T-helper 17 cell (primary cell): ENCODE measurements around the gene HUWE1. TPM values are rescaled to one million over a fixed set of nuclear protein-coding genes. Genes with fewer than 3 reads are reported as not detected.

Experiments used
- ATAC-seq: fragments of 150-1000 bp; cut with Tn5 transposase; 2 replicates; pipeline ENCODE4 v1.10.0; 2021; ENCODE audit warnings: mild to moderate bottlenecking, moderate library complexity
- DNase-seq, 3 donors: peaks; one replicate each; pipeline versions ENCODE4 v3.0.0 to v3.0.0-alpha.2; 2020 to 2021
- H3K9me3 ChIP-seq: one replicate; pipeline ENCODE4 v1.7.0; 2013; ENCODE audit warnings: low read length, mild to moderate bottlenecking; ENCODE audit not compliant: control insufficient read depth, poor library complexity, severe bottlenecking
- H3K27ac Mint-ChIP-seq: one replicate; pipeline ENCODE4 v1.8.0; 2022; ENCODE audit warnings: mild to moderate bottlenecking, moderate library complexity, mixed read lengths
- H3K27me3 Mint-ChIP-seq: one replicate; pipeline ENCODE4 v1.8.0; 2022; ENCODE audit warnings: mixed read lengths
- H3K36me3 Mint-ChIP-seq: one replicate; pipeline ENCODE4 v1.8.0; 2022; ENCODE audit warnings: low read depth, mixed read lengths
- H3K4me1 Mint-ChIP-seq: one replicate; pipeline ENCODE4 v1.8.0; 2022; ENCODE audit warnings: mild to moderate bottlenecking, mixed read lengths
- H3K4me3 Mint-ChIP-seq: one replicate; pipeline ENCODE4 v1.8.0; 2022; ENCODE audit warnings: mild to moderate bottlenecking, moderate library complexity, mixed read lengths
- total RNA-seq, 4 donors: library from RNA in 2 of 4; stranded (reverse) in 2 of 4; gene quantifications; one replicate each; pipeline ENCODE4 v1.2.3 and lab custom pipeline; 2022 to 2026

Gene HUWE1
- total RNA-seq, 2 donors from 2014 or later: 211 to 214 TPM

- H3K9me3 ChIP-seq: no peaks in the 10 kb centered on the region
- peaks cover 30% of the 10 kb centered on the region for H3K4me1 Mint-ChIP-seq
- no peaks in the 10 kb centered on the region for H3K27me3 Mint-ChIP-seq
- peaks cover 3% of the 10 kb centered on the region for H3K36me3 Mint-ChIP-seq
- H3K4me3 Mint-ChIP-seq: peak overlapping the region; percentile 89
- peak; percentile 79 for ATAC-seq
- H3K27ac Mint-ChIP-seq: peak overlapping the region; percentile 98
- DNase-seq: peak; percentile 25 to 43 (median 26)
Observed at GRCh38 chrX:53714580-53715345, 28.2 kb upstream of the HUWE1 start.

DNA sequence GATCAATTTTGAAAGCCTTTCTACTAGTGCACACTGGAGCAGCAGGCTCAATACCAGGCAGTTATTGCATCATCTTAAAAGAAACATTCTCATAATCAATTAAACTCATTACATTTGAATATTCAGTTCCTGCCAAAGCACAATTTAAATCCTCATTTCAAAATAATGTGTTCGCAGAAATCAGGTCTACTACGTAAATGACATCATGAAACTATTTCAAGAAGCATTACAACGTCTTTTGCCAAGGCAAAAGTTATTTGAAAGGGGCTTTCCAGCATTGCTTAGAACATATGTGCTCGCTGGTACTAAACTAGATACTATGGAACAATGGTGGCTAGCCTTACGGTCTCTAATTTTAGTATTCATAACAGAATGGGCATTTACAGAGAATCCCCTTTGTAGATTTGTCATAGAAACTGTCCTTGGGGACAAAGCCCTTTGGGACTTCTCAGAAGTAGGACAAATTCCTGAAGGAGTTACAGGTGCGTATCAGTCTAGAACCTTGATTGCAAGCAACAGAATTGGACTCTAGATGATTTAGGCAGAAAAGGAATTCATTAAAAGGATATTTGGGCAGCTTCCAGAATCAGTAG, 27.6 kb upstream of the HUWE1 start:
- DNase-seq (no peak), ATAC-seq (peak; percentile 64)
- H3K9me3 ChIP-seq: no peaks in the 10 kb centered on the region
- Mint-ChIP-seq H3K27ac (peak overlapping the region; percentile 98), H3K4me1 (peaks cover 30% of the 10 kb centered on the region), H3K4me3 (peak overlapping the region; percentile 89), H3K27me3 (no peaks in the 10 kb centered on the region), H3K36me3 (peaks cover 3% of the 10 kb centered on the region)

- Mint-ChIP-seq H3K36me3 (peaks cover 3% of the 10 kb centered on the region), H3K4me1 (peaks cover 20% of the 10 kb centered on the region), H3K27ac (no peak overlapping the region), H3K4me3 (no peak overlapping the region), H3K27me3 (no peaks in the 10 kb centered on the region)
- ATAC-seq: no peak
- no peaks in the 10 kb centered on the region for H3K9me3 ChIP-seq
- no peak for DNase-seq
Observed at GRCh38 chrX:53711436-53711835, 24.9 kb upstream of the HUWE1 start.

DNA sequence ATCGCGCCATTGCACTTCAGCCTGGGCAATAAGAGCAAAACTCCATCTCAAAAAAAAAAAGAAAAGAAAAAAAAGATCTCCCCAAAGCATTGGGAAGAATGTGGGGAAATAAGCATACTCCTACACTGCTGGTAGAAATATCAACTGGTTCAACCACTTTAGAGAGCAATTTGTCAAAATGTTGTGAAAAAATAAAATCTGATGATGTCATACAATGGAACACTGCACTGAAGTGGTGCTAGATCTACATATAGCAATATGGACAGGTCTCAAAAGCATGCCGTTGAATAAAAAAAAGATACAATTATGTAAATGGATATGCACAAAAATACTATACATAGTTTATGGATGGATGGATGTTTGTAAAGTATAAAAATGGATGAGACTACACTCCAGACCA, 18.3 kb upstream of the HUWE1 start:
- no peaks in the 10 kb centered on the region for H3K27me3 Mint-ChIP-seq
- ATAC-seq: no peak
- DNase-seq: no peak
- no peaks in the 10 kb centered on the region for H3K36me3 Mint-ChIP-seq
- no peak overlapping the region for H3K27ac Mint-ChIP-seq
- no peaks in the 10 kb centered on the region for H3K4me1 Mint-ChIP-seq
- no peaks in the 10 kb centered on the region for H3K9me3 ChIP-seq
- H3K4me3 Mint-ChIP-seq: no peak overlapping the region

GRCh38 chrX:53704294-53704693, 17.8 kb upstream of the HUWE1 start:
- ATAC-seq (no peak), DNase-seq (no peak)
- Mint-ChIP-seq H3K27ac (no peak overlapping the region), H3K4me1 (no peaks in the 10 kb centered on the region), H3K4me3 (no peak overlapping the region), H3K27me3 (no peaks in the 10 kb centered on the region), H3K36me3 (no peaks in the 10 kb centered on the region)
- no peaks in the 10 kb centered on the region for H3K9me3 ChIP-seq

DNA sequence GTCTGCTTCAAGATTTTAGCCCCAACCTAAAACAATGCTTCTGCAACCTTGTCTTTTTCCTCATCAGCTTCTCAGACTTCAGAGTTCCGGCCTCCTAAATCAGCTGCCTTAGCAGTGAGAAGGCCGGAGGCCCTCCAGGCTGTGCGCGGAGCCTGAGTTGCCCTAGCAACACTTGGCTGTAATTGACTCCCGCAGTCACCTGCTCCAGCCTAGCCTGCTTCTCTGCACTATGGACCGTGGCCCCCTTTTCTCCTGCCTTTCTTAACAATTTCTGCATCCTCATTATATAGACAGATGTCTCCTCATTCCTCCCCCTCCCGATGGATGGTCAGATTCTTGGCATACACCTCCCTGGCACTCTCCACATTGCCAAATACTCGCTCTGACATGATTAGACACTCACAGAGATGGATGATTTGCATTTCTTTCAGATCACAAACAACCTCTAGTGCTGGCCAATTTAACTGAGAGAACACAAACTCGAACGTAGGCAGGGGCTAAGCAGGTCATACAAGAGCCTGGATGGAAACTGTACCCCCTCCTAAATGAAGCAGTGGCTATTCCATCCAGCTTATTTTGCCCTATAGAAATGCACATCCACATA, 9.5 kb upstream of the HUWE1 start:
- Mint-ChIP-seq H3K4me3 (no peak overlapping the region), H3K4me1 (peaks cover 5% of the 10 kb centered on the region), H3K27ac (no peak overlapping the region), H3K27me3 (no peaks in the 10 kb centered on the region), H3K36me3 (no peaks in the 10 kb centered on the region)
- ATAC-seq (no peak), DNase-seq (no peak)
- H3K9me3 ChIP-seq: no peaks in the 10 kb centered on the region

DNA sequence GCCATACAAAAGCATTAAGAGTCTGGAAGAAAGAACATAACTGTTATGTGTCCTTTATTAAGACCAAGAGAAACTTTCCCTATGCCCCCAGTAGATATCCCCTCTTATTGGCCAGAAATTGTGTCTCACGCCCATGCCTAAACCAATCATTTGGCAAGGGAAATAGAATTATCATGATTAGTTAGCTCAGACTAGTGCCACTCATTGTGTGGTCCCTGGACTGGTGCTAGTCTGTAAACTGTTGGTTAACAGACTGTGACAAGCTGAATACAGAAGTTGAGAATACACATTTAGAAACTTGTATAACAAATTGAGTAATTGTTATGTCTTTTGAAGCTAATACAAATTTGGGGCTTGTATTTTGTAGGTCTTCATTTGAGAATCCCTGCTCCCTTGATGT, 8.1 kb upstream of the HUWE1 start:
- no peaks in the 10 kb centered on the region for H3K36me3 Mint-ChIP-seq
- ATAC-seq: no peak
- H3K4me3 Mint-ChIP-seq: no peak overlapping the region
- no peaks in the 10 kb centered on the region for H3K9me3 ChIP-seq
- peaks cover 5% of the 10 kb centered on the region for H3K4me1 Mint-ChIP-seq
- no peaks in the 10 kb centered on the region for H3K27me3 Mint-ChIP-seq
- DNase-seq: no peak
- H3K27ac Mint-ChIP-seq: no peak overlapping the region

DNA sequence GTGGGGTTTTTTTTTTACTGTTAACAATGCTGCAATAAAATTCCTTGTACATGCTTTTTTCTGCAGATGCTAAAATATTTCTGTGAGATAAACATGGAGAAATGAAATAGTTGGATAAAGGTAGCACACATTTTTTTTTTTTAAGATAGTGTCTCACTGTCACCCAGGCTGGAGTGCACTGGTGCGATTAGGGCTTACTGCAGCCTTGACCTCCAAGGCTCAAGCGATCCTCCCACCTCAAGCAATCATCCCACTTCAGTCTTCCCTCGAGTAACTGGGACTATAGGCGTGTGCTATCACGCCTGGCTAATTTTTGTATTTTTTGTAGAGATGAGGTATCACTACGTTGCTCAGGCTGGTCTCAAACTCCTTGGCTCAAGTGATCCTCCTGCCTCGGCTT, 1.8 kb upstream of the HUWE1 start:
- no peak for DNase-seq
- no peak overlapping the region for H3K4me3 Mint-ChIP-seq
- H3K4me1 Mint-ChIP-seq: peaks cover 2% of the 10 kb centered on the region
- no peaks in the 10 kb centered on the region for H3K27me3 Mint-ChIP-seq
- no peak overlapping the region for H3K27ac Mint-ChIP-seq
- no peak for ATAC-seq
- no peaks in the 10 kb centered on the region for H3K9me3 ChIP-seq
- no peaks in the 10 kb centered on the region for H3K36me3 Mint-ChIP-seq

- H3K9me3 ChIP-seq: no peaks in the 10 kb centered on the region
- no peak for DNase-seq
- no peak for ATAC-seq
- Mint-ChIP-seq H3K27me3 (no peaks in the 10 kb centered on the region), H3K4me3 (peak overlapping the region; percentile 92), H3K36me3 (no peaks in the 10 kb centered on the region), H3K27ac (peak overlapping the region; percentile 96), H3K4me1 (peaks cover 14% of the 10 kb centered on the region)
Observed at GRCh38 chrX:53685711-53686110, 808 bp downstream of the HUWE1 start.

- peak in 1 of 3 donors; percentile 75 for DNase-seq
- H3K4me3 Mint-ChIP-seq: peak overlapping the region; percentile 94
- H3K9me3 ChIP-seq: no peaks in the 10 kb centered on the region
- no peak for ATAC-seq
- peak overlapping the region; percentile 96 for H3K27ac Mint-ChIP-seq
- H3K27me3 Mint-ChIP-seq: no peaks in the 10 kb centered on the region
- H3K36me3 Mint-ChIP-seq: no peaks in the 10 kb centered on the region
- peaks cover 17% of the 10 kb centered on the region for H3K4me1 Mint-ChIP-seq
Observed at GRCh38 chrX:53684415-53685192, 1.9 kb downstream of the HUWE1 start.

GRCh38 chrX:53683556-53684414, 2.7 kb downstream of the HUWE1 start:
- H3K27me3 Mint-ChIP-seq: no peaks in the 10 kb centered on the region
- H3K27ac Mint-ChIP-seq: peak overlapping the region; percentile 96
- H3K36me3 Mint-ChIP-seq: no peaks in the 10 kb centered on the region
- peak; percentile 82 for ATAC-seq
- DNase-seq: peak; percentile 68 to 85 (median 76)
- peaks cover 17% of the 10 kb centered on the region for H3K4me1 Mint-ChIP-seq
- no peaks in the 10 kb centered on the region for H3K9me3 ChIP-seq
- peak overlapping the region; percentile 94 for H3K4me3 Mint-ChIP-seq

- Mint-ChIP-seq H3K27ac (peak overlapping the region; percentile 96), H3K4me1 (peaks cover 19% of the 10 kb centered on the region), H3K27me3 (no peaks in the 10 kb centered on the region), H3K4me3 (peak overlapping the region; percentile 94), H3K36me3 (no peaks in the 10 kb centered on the region)
- ATAC-seq: no peak
- DNase-seq: peak in 2 of 3 donors; percentile 11 to 13
- H3K9me3 ChIP-seq: no peaks in the 10 kb centered on the region
Observed at GRCh38 chrX:53682885-53683555, 3.5 kb downstream of the HUWE1 start.
